Neuron (in vitro differentiated cells): Measurements from ENCODE around the gene LRRC4B.

Experiments
- H2AFZ ChIP-seq: one replicate; pipeline ENCODE4 v1.6.1; 2013; ENCODE audit warnings: low read depth, mild to moderate bottlenecking, inconsistent platforms, low read length, moderate library complexity
- H3K27me3 ChIP-seq: one replicate; pipeline ENCODE4 v1.6.1; 2013; ENCODE audit warnings: low read length; ENCODE audit not compliant: insufficient read depth
- H3K36me3 ChIP-seq: one replicate; pipeline ENCODE4 v1.6.1; 2013; ENCODE audit warnings: low read length; ENCODE audit not compliant: insufficient read depth
- H3K4me1 ChIP-seq: one replicate; pipeline ENCODE4 v1.6.1; 2013; ENCODE audit warnings: low read length; ENCODE audit not compliant: insufficient read depth
- H3K4me3 ChIP-seq: 2 replicates; pipeline ENCODE4 v1.5.1; 2013; ENCODE audit warnings: mild to moderate bottlenecking, low read length, moderate library complexity
- H3K9me3 ChIP-seq: one replicate; pipeline ENCODE4 v1.6.1; 2013; ENCODE audit warnings: low read length

The LRRC4B gene

DNA sequence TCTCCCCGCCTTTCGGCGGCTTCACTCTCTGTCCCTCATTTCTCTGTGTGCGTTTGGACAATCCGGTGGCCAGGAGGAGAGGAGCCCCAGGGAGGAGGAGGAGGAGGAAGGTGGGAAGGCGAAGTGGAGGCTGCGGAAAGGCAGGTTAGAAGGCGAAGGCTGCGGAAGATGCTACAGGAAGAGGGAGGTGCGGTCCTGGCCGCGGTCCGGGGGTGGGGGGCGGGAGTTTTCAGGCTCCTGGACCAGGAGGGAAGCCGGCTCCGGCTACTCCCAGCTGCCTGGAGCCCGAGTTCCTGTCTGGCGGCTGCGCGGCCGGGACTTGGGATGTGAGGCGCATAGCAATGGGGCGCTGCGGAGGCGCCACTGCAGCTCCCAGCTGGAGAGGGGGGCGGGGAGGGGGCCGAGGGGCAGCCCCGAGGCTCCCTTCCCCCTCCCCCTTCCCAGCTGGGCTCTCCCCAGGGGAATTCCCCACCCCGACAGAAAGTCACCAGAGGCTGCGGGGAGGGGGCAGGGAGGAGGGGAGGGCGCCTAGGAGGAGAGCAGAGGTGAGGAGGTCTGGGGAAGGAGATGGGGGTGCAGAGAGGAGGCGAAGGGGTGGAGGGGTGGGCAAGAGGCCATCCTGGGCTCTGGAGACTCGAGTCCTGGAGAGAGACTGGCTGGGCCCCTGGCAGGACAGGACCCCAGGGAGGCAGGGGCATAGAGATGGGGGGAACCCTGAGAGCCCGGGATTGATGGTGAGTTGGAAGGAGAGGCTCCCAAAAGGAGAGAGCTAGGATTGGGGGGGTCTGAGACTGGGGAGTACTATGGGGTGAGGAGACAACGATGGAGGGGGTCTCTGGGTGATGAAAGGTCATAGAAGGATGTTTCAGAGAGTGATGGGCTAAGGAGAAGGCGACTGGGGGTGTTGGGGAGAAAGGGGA, 2.0 kb downstream of the LRRC4B start:
- Histone ChIP-seq H3K36me3 (peaks cover 16% of the 10 kb centered on the region), H3K4me1 (peaks cover 40% of the 10 kb centered on the region), H3K27me3 (no peaks in the 10 kb centered on the region), H3K9me3 (peaks cover 2% of the 10 kb centered on the region), H3K4me3 (peak overlapping the region; percentile 73), H2AFZ (no peak overlapping the region)

DNA sequence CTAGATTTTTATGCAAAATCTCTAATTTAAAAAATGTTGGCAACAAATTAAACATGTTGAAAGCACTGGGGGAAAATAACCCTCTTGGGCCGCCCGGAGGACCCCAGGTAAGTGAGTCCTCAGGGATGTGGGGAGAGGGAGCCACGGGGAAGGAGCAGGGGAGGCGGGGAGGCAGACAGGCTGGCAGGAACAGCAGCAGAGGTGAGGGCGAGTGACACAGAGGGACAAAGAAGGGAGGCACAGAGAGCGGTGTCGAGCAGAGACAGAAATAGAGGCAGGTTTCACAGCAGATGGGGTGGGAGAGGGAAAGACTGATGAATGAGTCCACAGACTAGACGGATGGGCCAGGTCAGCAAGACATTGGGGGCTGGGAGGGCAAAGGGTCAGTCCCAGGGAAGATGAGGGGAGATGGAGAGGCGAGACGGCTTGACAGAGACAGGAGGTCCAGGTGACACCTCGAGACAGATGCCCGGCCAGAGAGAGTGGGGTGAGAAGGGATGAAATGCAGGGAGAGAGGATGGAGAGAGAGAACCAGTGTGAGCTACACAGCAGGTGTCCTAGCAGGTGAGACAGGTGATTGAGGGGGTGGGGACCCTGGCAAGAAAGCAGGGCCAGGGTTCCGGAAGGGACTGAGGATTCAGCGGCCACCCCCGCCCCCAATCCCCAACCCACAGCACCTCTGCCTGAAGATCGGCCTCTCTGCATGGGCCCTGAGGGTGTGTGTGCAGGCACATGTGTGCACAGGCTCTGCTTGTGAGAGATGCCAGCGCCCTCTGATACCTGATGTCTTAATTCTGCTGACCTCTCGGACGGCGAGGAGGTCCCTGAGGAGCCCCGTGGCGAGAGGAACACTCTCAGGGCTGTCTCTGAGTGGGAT, 3.8 kb downstream of the LRRC4B start:
- Histone ChIP-seq H2AFZ (no peak overlapping the region), H3K36me3 (peaks cover 20% of the 10 kb centered on the region), H3K4me3 (no peak overlapping the region), H3K27me3 (no peaks in the 10 kb centered on the region), H3K9me3 (no peaks in the 10 kb centered on the region), H3K4me1 (peaks cover 40% of the 10 kb centered on the region)

DNA sequence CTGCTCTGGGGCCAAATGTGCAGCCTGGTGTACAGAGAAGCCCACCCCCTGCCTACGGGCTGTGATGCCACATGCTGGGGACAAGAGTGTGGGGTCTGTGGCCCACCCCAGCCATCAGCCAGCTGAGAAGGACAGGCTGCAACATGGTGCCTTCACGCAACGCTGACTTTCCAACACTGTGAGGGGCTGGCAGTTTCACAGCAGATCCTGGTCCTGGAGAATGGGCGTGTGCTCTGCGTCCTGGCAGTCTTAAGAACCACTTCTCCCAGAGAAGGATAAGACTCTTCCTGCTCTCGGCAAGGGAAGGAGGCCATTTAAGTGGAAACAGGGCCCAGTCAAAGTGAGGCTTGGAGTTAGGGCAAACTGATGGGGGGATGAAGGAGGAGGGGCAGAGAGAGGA, 4.6 kb downstream of the LRRC4B start:
- H3K4me3 ChIP-seq, result no peak overlapping the region
- no peaks in the 10 kb centered on the region for H3K9me3 ChIP-seq
- peaks cover 40% of the 10 kb centered on the region for H3K4me1 ChIP-seq
- H3K27me3 ChIP-seq, result no peaks in the 10 kb centered on the region
- H3K36me3 ChIP-seq, result peaks cover 24% of the 10 kb centered on the region
- H2AFZ ChIP-seq, result no peak overlapping the region

DNA sequence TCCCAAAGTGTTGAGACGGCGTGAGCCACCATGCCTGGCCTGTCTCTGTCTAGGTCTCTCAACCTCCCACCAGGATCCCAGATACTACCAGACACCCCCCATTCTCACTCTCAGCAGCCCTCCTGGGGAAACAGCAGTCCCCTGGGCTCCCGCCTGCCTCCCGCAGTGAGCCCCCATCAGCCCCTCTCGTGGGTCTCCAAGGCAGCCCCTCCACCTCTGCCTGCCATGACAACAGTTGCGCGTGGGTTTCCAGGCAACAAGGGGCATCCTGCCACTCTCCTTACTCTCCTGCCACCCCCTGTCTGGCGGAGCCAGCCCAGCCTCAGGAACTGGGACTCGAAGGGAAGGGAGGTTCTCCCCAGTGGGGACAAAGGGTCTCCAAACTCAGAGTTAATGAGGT, 5.2 kb downstream of the LRRC4B start:
- Histone ChIP-seq H3K9me3 (no peaks in the 10 kb centered on the region), H3K4me3 (no peak overlapping the region), H2AFZ (no peak overlapping the region), H3K36me3 (peaks cover 26% of the 10 kb centered on the region), H3K27me3 (no peaks in the 10 kb centered on the region), H3K4me1 (peaks cover 40% of the 10 kb centered on the region)

DNA sequence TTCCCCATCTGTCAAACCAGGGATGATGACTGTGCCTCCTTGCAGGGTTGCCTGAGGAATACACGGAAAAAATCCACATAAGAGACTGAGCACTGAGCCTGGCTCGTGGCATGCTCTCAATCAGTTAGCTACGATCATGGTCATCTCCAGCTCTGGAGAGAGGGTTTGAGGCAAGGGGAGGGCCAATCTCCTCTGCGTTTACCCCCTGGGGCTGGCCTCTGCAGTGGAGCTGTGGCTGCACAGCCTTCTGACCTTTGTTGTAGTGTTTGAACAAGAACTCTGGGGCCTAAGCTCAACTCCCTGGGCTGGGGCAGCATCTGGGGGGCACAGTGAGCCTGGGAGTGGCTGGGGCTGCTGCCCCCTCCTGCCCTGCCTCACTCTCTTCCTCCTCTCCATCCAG, 5.9 kb downstream of the LRRC4B start:
- H3K4me1 ChIP-seq, result peaks cover 41% of the 10 kb centered on the region
- peaks cover 26% of the 10 kb centered on the region for H3K36me3 ChIP-seq
- H3K9me3 ChIP-seq, result no peaks in the 10 kb centered on the region
- no peak overlapping the region for H2AFZ ChIP-seq
- H3K4me3 ChIP-seq, result no peak overlapping the region
- H3K27me3 ChIP-seq, result no peaks in the 10 kb centered on the region

DNA sequence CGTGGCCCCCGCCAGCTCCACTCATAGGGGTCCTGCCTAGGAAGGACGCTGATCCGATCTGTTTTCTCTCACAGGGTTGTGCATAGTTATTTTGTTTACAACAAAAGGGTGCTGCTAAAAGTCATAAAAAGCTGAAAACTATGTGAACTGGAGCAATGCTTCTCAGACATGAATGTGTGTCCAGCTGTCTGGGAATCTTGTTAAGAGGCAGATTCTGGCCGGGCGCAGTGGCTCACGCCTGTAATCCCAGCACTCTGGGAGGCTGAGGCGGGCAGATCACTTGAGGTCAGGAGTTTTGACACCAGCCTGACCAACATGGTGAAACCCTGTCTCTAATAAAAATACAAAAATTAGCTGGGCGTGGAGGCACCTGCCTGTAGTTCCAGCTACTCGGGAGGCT, 8.6 kb downstream of the LRRC4B start:
- H3K9me3 ChIP-seq, result no peaks in the 10 kb centered on the region
- H3K27me3 ChIP-seq, result no peaks in the 10 kb centered on the region
- H2AFZ ChIP-seq, result no peak overlapping the region
- H3K4me1 ChIP-seq, result peaks cover 35% of the 10 kb centered on the region
- H3K4me3 ChIP-seq, result no peak overlapping the region
- H3K36me3 ChIP-seq, result peaks cover 26% of the 10 kb centered on the region

DNA sequence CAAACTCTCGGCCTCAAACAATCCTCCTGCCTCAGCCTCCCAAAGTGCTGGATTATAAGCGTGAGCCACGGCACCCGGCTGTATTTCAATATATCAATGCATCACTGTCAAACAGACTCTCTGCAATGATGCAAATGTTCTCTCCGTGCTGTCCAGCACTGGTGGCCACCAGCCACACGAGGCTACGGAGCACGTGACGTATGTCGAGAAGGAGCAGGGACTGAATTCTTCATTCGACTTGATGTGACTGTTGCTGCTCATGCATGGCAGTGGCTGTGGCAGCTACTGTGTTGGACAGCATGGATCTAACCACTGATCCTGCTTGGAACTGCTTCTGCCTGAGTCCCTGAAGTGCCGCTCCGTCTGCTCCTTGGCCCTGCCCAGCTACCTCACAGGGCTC, 9.8 kb downstream of the LRRC4B start:
- peaks cover 19% of the 10 kb centered on the region for H3K36me3 ChIP-seq
- no peaks in the 10 kb centered on the region for H3K27me3 ChIP-seq
- H3K9me3 ChIP-seq, result no peaks in the 10 kb centered on the region
- H2AFZ ChIP-seq, result no peak overlapping the region
- no peak overlapping the region for H3K4me3 ChIP-seq
- peaks cover 24% of the 10 kb centered on the region for H3K4me1 ChIP-seq

DNA sequence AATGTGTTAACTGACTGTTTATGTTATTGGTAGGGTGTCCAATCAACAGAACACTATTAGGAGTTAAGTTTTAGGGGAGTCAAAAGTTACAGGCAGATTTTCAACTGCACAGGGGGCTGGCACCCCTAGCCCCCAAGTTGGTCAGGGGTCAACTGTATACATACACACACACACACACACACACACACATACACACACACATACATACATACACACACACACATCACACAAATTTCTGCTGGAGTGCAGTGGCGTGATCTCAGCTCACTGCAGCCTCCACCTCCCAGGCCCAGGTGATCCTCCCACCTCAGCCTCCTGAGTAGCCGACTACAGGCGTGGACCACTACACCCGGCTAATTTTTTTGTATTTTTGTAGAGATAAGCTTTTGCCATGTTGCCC, 10.2 kb downstream of the LRRC4B start:
- H3K36me3 ChIP-seq, result peaks cover 16% of the 10 kb centered on the region
- no peak overlapping the region for H2AFZ ChIP-seq
- no peak overlapping the region for H3K4me3 ChIP-seq
- H3K9me3 ChIP-seq, result no peaks in the 10 kb centered on the region
- H3K27me3 ChIP-seq, result no peaks in the 10 kb centered on the region
- H3K4me1 ChIP-seq, result peaks cover 20% of the 10 kb centered on the region

DNA sequence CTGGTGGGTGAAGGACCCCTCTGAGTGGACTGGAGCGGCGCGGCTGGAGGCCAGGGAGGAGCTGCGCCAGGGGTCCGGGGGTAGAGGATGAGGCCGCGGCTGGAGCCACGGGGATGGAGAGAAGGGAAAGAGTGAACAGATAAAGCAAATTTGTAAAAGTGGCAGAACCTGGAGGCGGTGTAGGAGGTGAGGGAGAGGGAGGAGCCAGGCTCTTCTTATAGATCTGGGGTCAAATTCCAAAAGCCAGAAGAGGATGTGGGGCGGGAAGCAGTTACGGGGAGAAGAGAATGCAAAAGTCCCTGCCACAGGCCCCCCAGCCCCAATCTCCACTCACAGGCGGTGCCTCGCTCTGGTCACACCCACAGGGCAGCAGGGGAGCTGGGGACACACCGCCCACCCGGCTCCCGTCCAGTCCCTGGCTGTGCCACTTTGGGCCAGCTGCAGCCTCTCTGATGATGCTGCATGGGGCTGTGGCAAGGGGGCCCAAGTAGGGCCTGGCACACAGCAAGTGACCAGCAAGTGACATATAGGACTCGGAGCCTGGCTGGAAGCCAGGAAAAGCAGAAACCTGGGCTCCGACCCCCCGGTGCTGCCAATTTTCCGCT, 11.1 kb downstream of the LRRC4B start:
- H3K9me3 ChIP-seq, result no peaks in the 10 kb centered on the region
- no peaks in the 10 kb centered on the region for H3K27me3 ChIP-seq

DNA sequence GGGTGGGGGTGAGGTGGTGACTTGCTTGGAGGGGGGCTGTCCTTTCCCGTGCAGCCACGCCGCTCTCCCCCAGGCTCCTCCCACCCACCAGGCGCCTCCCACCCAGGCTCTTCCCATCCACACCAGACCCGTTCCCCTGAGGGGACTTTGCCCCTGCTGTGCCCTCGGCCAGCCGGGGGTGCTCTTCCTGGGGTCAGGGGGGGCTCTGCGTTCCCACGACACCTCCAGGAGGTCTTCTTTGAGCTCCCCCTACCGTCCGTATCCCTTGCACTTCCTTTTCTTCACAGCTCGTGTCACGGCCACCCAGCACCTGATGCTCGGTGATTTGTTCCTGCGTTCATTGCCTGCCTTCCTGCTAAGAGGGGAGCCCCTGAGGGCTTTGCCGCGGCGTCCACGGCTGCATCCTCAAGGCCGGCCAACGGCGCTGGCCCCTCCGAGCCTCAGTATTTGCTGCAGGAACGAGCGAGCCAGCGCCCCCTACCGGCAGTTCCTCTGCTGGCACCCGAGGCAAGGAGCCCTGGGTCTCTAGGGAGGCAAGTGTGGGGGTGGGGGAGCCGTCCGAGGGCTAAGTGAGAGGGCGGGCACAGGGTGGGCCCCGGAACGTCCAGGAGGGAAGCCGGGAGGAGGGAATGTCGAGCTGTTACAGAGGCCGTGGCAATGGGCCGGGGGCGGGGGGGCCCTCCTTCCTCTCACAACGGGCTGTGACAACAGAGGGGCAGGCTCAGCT, 11.8 kb downstream of the LRRC4B start:
- Histone ChIP-seq H2AFZ (no peak overlapping the region), H3K36me3 (peaks cover 10% of the 10 kb centered on the region), H3K9me3 (no peaks in the 10 kb centered on the region), H3K27me3 (no peaks in the 10 kb centered on the region), H3K4me3 (no peak overlapping the region), H3K4me1 (peaks cover 25% of the 10 kb centered on the region)

More for the DNA sequence above, 11.1 kb downstream of the LRRC4B start:
- Histone ChIP-seq H3K4me1 (peaks cover 19% of the 10 kb centered on the region), H2AFZ (no peak overlapping the region), H3K36me3 (peaks cover 13% of the 10 kb centered on the region), H3K4me3 (no peak overlapping the region)

DNA sequence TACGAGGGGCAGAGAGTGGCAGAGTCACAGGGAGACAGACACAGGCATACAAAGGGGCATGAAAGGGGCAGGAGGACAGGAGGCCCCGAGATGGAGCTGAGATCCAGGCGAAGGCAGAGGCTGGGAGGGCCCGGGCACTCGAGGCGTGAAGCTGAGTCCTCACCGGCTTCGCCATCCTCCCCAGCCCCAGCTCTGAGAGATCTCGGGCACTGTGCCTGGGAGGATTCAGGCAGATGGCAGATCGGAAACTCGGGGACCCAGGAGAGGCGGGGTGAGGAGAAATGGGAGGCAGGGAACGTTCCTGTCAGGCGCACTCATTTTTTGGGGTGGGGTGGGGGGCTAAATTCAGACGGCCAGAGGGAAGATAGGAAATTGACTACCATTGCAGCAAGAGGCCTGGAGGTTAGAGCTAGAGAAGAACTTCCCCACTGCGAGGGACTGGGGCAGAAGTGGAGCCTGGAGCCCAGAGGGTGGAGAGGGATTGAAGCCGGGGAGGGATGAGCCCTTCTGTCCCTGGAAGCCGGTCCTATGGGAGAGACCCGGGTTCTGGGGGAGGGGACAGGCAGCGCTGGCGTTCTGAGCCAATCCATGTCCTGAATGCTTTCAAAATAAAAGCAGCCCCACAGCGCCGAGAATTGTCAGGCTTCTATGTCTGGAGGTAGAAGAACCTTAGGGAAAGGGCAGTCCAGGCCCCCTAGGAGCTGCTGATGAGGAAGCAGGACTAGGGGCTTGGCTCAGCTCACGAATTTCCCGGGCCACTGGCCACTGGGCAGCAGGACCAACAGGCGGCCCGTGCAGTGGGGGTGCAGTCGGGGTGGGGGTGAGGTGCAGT, 12.6 kb downstream of the LRRC4B start:
- no peak overlapping the region for H3K4me3 ChIP-seq
- no peaks in the 10 kb centered on the region for H3K9me3 ChIP-seq
- H3K4me1 ChIP-seq, result peaks cover 31% of the 10 kb centered on the region
- H2AFZ ChIP-seq, result no peak overlapping the region
- peaks cover 10% of the 10 kb centered on the region for H3K36me3 ChIP-seq
- H3K27me3 ChIP-seq, result no peaks in the 10 kb centered on the region

DNA sequence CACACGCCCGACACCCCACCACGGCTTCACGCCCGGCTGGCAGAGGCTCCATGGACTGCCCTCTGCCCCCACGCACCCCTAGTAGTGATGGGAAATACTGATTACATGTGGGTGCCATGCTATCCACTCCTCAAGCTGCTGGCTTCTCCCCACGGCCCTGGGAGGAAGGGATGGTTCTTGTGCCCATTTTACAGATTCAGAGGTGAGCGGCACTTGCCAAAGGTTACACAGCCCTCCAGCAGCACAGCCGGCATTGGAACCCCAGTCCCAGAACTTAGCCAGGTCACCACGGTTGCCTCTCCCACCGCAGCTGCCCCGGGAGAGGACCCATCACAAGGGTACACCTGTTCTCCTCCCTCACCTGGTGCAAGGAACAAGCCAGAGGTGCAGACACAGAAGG, 13.2 kb downstream of the LRRC4B start:
- no peaks in the 10 kb centered on the region for H3K27me3 ChIP-seq
- H3K36me3 ChIP-seq, result peaks cover 6% of the 10 kb centered on the region
- no peak overlapping the region for H2AFZ ChIP-seq
- H3K4me1 ChIP-seq, result peaks cover 37% of the 10 kb centered on the region
- no peaks in the 10 kb centered on the region for H3K9me3 ChIP-seq
- no peak overlapping the region for H3K4me3 ChIP-seq
